Measurements from ENCODE around the gene SLCO4C1. TPM values are rescaled to one million over a fixed set of nuclear protein-coding genes. Genes with fewer than 3 reads are reported as not detected.

SLCO4C1 gene
- total RNA-seq, 4 donors from 2014 or later = 0.17 to 0.33 TPM; not detected in 2

GRCh38 chr5:102223542-102224477 lies 72.3 kb downstream of the SLCO4C1 start:
- TF ChIP-seq, protein P1, sequence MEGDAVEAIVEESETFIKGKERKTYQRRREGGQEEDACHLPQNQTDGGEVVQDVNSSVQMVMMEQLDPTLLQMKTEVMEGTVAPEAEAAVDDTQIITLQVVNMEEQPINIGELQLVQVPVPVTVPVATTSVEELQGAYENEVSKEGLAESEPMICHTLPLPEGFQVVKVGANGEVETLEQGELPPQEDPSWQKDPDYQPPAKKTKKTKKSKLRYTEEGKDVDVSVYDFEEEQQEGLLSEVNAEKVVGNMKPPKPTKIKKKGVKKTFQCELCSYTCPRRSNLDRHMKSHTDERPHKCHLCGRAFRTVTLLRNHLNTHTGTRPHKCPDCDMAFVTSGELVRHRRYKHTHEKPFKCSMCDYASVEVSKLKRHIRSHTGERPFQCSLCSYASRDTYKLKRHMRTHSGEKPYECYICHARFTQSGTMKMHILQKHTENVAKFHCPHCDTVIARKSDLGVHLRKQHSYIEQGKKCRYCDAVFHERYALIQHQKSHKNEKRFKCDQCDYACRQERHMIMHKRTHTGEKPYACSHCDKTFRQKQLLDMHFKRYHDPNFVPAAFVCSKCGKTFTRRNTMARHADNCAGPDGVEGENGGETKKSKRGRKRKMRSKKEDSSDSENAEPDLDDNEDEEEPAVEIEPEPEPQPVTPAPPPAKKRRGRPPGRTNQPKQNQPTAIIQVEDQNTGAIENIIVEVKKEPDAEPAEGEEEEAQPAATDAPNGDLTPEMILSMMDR (IDR thresholded peaks at IDR 0.05; ENCODE audit: low read depth) = no peak

GRCh38 chr5:102222772-102223171 lies 73.3 kb downstream of the SLCO4C1 start:
- TF ChIP-seq, protein P1 (IDR thresholded peaks at IDR 0.05; ENCODE audit: low read depth) = no peak

- TF ChIP-seq, protein P1 (IDR thresholded peaks at IDR 0.05; ENCODE audit: low read depth) = no peak
Observed at GRCh38 chr5:102221949-102222348, 74.1 kb downstream of the SLCO4C1 start.

DNA sequence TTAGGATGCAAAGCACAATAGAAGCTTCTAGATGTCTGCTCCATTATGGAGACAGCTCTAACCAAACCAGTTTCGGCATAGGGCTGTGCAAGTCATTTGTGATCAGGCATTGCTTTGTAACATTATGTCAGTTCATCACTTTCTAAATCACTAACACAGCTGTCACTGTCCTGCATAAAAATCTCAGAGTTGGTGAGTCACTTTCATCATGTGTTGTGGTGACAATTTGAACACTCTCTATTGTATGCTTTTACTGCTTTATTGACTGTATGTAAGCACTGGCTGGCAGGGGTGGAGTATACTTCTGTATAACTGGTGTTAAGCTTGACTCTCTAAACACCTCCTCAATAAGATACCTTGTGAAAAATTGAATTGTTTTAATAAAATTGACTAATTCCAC lies 77.9 kb downstream of the SLCO4C1 start:
- TF ChIP-seq, protein P1 (IDR thresholded peaks at IDR 0.05; ENCODE audit: low read depth) = no peak

DNA sequence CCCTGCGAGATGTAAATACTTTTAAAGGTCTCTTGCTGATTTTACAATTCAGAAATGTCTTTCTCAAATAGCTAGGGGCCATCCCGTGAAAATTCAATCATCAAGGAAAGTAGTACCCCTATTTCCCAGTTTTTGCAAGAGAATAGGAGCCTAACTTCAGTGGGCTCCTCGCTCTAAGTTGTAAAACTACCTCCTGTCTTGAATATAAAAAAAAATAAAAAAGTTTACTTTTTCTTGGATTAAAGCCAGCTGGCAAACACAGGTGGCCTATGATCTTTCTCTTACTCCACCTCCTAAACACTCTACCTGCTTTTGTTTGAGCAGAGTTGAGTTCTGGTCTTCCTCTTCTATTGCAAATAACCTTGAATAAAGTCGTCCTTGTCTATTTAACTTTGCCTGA lies 79.4 kb downstream of the SLCO4C1 start:
- TF ChIP-seq, protein P1 (IDR thresholded peaks at IDR 0.05; ENCODE audit: low read depth) = no peak

- TF ChIP-seq, protein P1 (IDR thresholded peaks at IDR 0.05; ENCODE audit: low read depth) = no peak
Observed at GRCh38 chr5:102211165-102211564, 84.9 kb downstream of the SLCO4C1 start.

GRCh38 chr5:102200861-102201260 lies 95.2 kb downstream of the SLCO4C1 start:
- TF ChIP-seq, protein P1 (IDR thresholded peaks at IDR 0.05; ENCODE audit: low read depth) = no peak
